Measurements from ENCODE around the gene TMEM248. TPM values are rescaled to one million over a fixed set of nuclear protein-coding genes. Genes with fewer than 3 reads are reported as not detected.

Gene TMEM248
- total and polyA plus RNA-seq, 2 of the 8 experiments (the other 6 are each of a cell fraction or from before 2014, with no cell fraction given) = 63.6 to 126 TPM

DNA sequence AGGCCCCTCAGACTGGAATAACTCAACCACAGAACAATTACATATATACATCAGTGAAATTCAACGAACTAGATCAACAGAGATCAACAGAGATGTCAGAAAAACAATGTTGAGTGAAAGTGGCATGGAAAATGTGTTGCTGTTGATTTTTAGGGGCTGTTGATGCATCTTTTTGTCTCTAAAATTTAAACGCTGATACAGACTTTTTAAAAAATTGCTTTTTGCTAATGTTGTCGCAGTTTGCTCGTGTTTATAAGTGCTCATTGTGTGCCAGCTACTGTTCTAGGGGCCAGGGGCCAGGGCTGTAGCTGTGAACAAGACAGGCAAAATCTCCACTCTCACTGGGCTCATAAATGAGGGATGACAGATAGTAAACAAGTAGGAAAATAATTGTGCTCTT, 18.3 kb downstream of the TMEM248 start:
- Histone ChIP-seq H4K8ac (ENCODE audit: extremely low read depth, insufficient read depth, low read length) (no peak overlapping the region), H3K23ac (ENCODE audit: insufficient read length) (no peak overlapping the region), H2AK5ac (ENCODE audit: low read depth, low read length) (no peak overlapping the region), H2BK120ac (replicated peaks; ENCODE audit: low read depth, low read length) (no peak overlapping the region), H3K18ac (ENCODE audit: extremely low read depth, low read length) (no peak overlapping the region), H4K5ac (ENCODE audit: insufficient read length, low read depth, low read length) (no peak overlapping the region), H3K4me1 (replicated peaks in 1 of 4; ENCODE audit: control insufficient read depth in 3 of 4, insufficient read depth in 4 of 4, low read length in 3 of 4) (no peaks in the 10 kb centered on the region), H4K20me1 (replicated peaks in 1 of 2; ENCODE audit: control insufficient read depth in 1 of 2, insufficient read depth in 2 of 2, low read length in 2 of 2) (peaks cover 0 to 1% of the 10 kb centered on the region in 2 experiments), H3K4ac (replicated peaks; ENCODE audit: insufficient read length, low read depth, low read length) (no peak overlapping the region), H3K23me2 (ENCODE audit: low read depth, low read length) (no peaks in the 10 kb centered on the region; the same call in 1 of the 2 replicates), H3K9me3 (ENCODE audit: insufficient read depth in 2 of 2, low read depth in 1 of 2, low read length in 1 of 2) (no peaks in the 10 kb centered on the region), H3K14ac (ENCODE audit: insufficient read length) (no peak overlapping the region), H3K36me3 (ENCODE audit: control insufficient read depth in 2 of 4, insufficient read depth in 4 of 4, low read length in 3 of 4) (peaks cover 0 to 11% (median 2%) of the 10 kb centered on the region in 4 experiments; a peak in 3 of 8 replicates), H4K91ac (replicated peaks; ENCODE audit: insufficient read length, low read length) (no peak overlapping the region), H2BK5ac (ENCODE audit: low read depth, low read length) (no peak overlapping the region), H2BK15ac (ENCODE audit: low read length) (no peak overlapping the region), H3K27me3 (replicated peaks in 1 of 4; ENCODE audit: control insufficient read depth in 3 of 4, extremely low read depth in 1 of 4, insufficient read depth in 3 of 4, low read length in 3 of 4) (no peaks in the 10 kb centered on the region), H2AFZ (ENCODE audit: low read length) (no peak overlapping the region), H3K56ac (replicated peaks; ENCODE audit: insufficient read length, low read depth, low read length) (no peak overlapping the region), H2BK20ac (ENCODE audit: low read length) (no peak overlapping the region), H2BK12ac (ENCODE audit: low read depth, low read length) (no peak overlapping the region), H3K4me2 (ENCODE audit: insufficient read depth in 1 of 2, low read depth in 2 of 2, low read length in 2 of 2) (no peak overlapping the region), H3K79me2 (ENCODE audit: control insufficient read depth in 1 of 2, insufficient read depth in 2 of 2, low read length in 2 of 2) (peaks cover 0 to 55% of the 10 kb centered on the region in 2 experiments; a peak in 2 of 4 replicates), H3K79me1 (ENCODE audit: low read depth, low read length) (0 out of 2 replicates have a peak, but pooled peaks cover 3% of the 10 kb centered on the region), H3K9ac (replicated peaks in 1 of 4; ENCODE audit: extremely low read depth in 1 of 4, low read depth in 3 of 4, low read length in 3 of 4) (no peak overlapping the region), H3K27ac (ENCODE audit: low read depth, low read length) (no peak overlapping the region), H3K4me3 (ENCODE audit: extremely low read depth in 1 of 4, insufficient read depth in 2 of 4, low read depth in 3 of 4, low read length in 4 of 4) (no peak overlapping the region)
- ChIA-PET POLR2A (ENCODE audit: partially characterized antibody) (interaction anchor here (1.2 kb wide), 1 partner anchor 30 kb away, joined by 3 read pairs; no protein-coding TSS in a partner anchor), CTCF (ENCODE audit: partially characterized antibody) (interaction anchor here (0.6 to 1.4 kb wide), 2 partner anchors 10 to 33 kb away, joined by 3 read pairs; no protein-coding TSS in a partner anchor)
- FAIRE-seq (no peak), DNase-seq (ENCODE audit: low read depth in 1 of 2, low spot score in 2 of 2) (no peak)
- TF ChIP-seq SIRT6 (IDR thresholded peaks at IDR 0.05; ENCODE audit: low read length) (no peak), SP1 (IDR thresholded peaks at IDR 0.05; ENCODE audit: low read depth, low read length) (no peak), SIX5 (IDR thresholded peaks at IDR 0.05; ENCODE audit: low read depth, low read length) (no peak), BRCA1 (IDR thresholded peaks at IDR 0.05; ENCODE audit: low read depth, low read length) (no peak), BCL11A (IDR thresholded peaks at IDR 0.05; ENCODE audit: low read depth in 2 of 2, low read length in 2 of 2) (no peak), RXRA (IDR thresholded peaks at IDR 0.05; ENCODE audit: insufficient read depth, low read depth, low read length) (no peak)
- 88% methylated on average over 4 of the region's 4 CpGs; no CpG with 5 or more reads in 1 of the 2 experiments for WGBS, 2 experiments (ENCODE audit: extremely low coverage in 1 of 2, insufficient coverage in 1 of 2, insufficient read length in 1 of 2, insufficient replicate concordance in 2 of 2, low coverage in 1 of 2, low lambda C conversion rate in 2 of 2, missing lambda C conversion rate in 1 of 2)

Data from H1 (cell line).